ENCODE data around the gene NDUFS3. TPM values are rescaled to one million over a fixed set of nuclear protein-coding genes. Genes with fewer than 3 reads are reported as not detected.

The NDUFS3 gene
- total RNA-seq, 1 experiment from 2014 or later = 135 TPM

- Histone ChIP-seq H3K27me3 (ENCODE audit: control insufficient read depth, insufficient read depth, low read length) (no peaks in the 10 kb centered on the region), H3K4me3 (ENCODE audit: low read depth in 2 of 2, low read length in 2 of 2) (no peak overlapping the region), H3K9me3 (ENCODE audit: control insufficient read depth, insufficient read depth, low read depth, low read length) (no peaks in the 10 kb centered on the region), H3K4me1 (ENCODE audit: control insufficient read depth, insufficient read depth, low read length) (no peaks in the 10 kb centered on the region), H3K27ac (ENCODE audit: low read length) (no peak overlapping the region), H3K36me3 (ENCODE audit: control insufficient read depth, insufficient read depth, low read length) (peaks cover 28% of the 10 kb centered on the region)
- CTCF ChIA-PET = no interaction called here
- no TSS peak for BruUV-seq (replicated peaks)
- no peak for ATAC-seq
- intact Hi-C loops (cut with micrococcal nuclease; ENCODE audit: unreplicated experiment) (no loop called here), in situ Hi-C loops (cut with HindIII; ENCODE audit: low pct_unique_long_range_greater_than_20kb, low sequenced_read_pairs) (no loop called here)
- DNase-seq (ENCODE audit: low read depth, low spot score) = no peak
- TF ChIP-seq CTCF (IDR thresholded peaks at IDR 0.05) (no peak; the same call in 1 of the 2 replicates), TCF7L2 (IDR thresholded peaks at IDR 0.05; ENCODE audit: low read depth, low read length) (no peak), POLR2AphosphoS5 (IDR thresholded peaks at IDR 0.05; ENCODE audit: low read depth, low read length) (no peak), SIN3A (IDR thresholded peaks at IDR 0.05; ENCODE audit: borderline replicate concordance, insufficient read depth, low read depth, low read length) (no peak), REST (IDR thresholded peaks at IDR 0.05; ENCODE audit: insufficient read depth in 1 of 2, low read depth in 2 of 2, low read length in 1 of 2) (no peak)
- POLR2A ChIA-PET = no interaction called here
These were observed 38.5 kb downstream of the NDUFS3 start for GRCh38 chr11:47617417-47617809.

GRCh38 chr11:47620836-47621378, 42.0 kb downstream of the NDUFS3 start:
- no peak overlapping the region for H3K4me3 ChIP-seq (ENCODE audit: low read depth in 2 of 2, low read length in 2 of 2)
- H3K36me3 ChIP-seq (ENCODE audit: control insufficient read depth, insufficient read depth, low read length) = peaks cover 33% of the 10 kb centered on the region
- H3K9me3 ChIP-seq (ENCODE audit: control insufficient read depth, insufficient read depth, low read depth, low read length) = no peaks in the 10 kb centered on the region
- DNase-seq (ENCODE audit: low read depth, low spot score) (no peak), ATAC-seq (no peak)
- intact Hi-C loops (cut with micrococcal nuclease; ENCODE audit: unreplicated experiment) = no loop called here
- ChIA-PET POLR2A (interaction anchor here (0.5 kb wide), 1 partner anchor 88 kb away, joined by 4 read pairs; no protein-coding TSS in a partner anchor), CTCF (no interaction called here)
- TSS peak; percentile 36 for BruUV-seq (replicated peaks)
- in situ Hi-C loops (cut with HindIII; ENCODE audit: low pct_unique_long_range_greater_than_20kb, low sequenced_read_pairs) = no loop called here
- no peaks in the 10 kb centered on the region for H3K27me3 ChIP-seq (ENCODE audit: control insufficient read depth, insufficient read depth, low read length)
- no peaks in the 10 kb centered on the region for H3K4me1 ChIP-seq (ENCODE audit: control insufficient read depth, insufficient read depth, low read length)
- H3K27ac ChIP-seq (ENCODE audit: low read length) = no peak overlapping the region
- no peak for TF ChIP-seq POLR2AphosphoS5 (IDR thresholded peaks at IDR 0.05; ENCODE audit: low read depth, low read length)
- no peak for TF ChIP-seq CTCF (IDR thresholded peaks at IDR 0.05)
- TF ChIP-seq REST (IDR thresholded peaks at IDR 0.05; ENCODE audit: insufficient read depth in 1 of 2, low read depth in 2 of 2, low read length in 1 of 2) = no peak
- TF ChIP-seq TCF7L2 (IDR thresholded peaks at IDR 0.05; ENCODE audit: low read depth, low read length) = no peak
- no peak for TF ChIP-seq SIN3A (IDR thresholded peaks at IDR 0.05; ENCODE audit: borderline replicate concordance, insufficient read depth, low read depth, low read length)
